H9 (cell line): ENCODE data around the gene FSHR. TPM values are rescaled to one million over a fixed set of nuclear protein-coding genes. Genes with fewer than 3 reads are reported as not detected.

Source experiments
- DNase-seq: peaks from one replicate; pipeline ENCODE4 v3.0.0-alpha.2; 2017
- H2AFZ ChIP-seq: one replicate; pipeline ENCODE4 v1.6.1; 2013; ENCODE audit warnings: mild to moderate bottlenecking, low read length, control low read depth, moderate library complexity
- H2AK5ac ChIP-seq: 2 replicates; pipeline ENCODE4 v1.6.1; 2013; ENCODE audit warnings: low read length, control low read depth, mixed read lengths; ENCODE audit not compliant: insufficient read length
- H2BK120ac ChIP-seq: one replicate; pipeline ENCODE4 v1.6.1; 2013; ENCODE audit warnings: low read depth, mild to moderate bottlenecking, low read length, control low read depth, inconsistent platforms; ENCODE audit not compliant: poor library complexity, severe bottlenecking
- H2BK12ac ChIP-seq: 2 replicates; pipeline ENCODE4 v1.6.1; 2013; ENCODE audit warnings: low read length, control low read depth, mixed read lengths, low read depth; ENCODE audit not compliant: insufficient read length
- H2BK15ac ChIP-seq: 2 replicates; pipeline ENCODE4 v1.6.1; 2013; ENCODE audit warnings: low read depth, low read length, control low read depth
- H2BK20ac ChIP-seq: one replicate; pipeline ENCODE4 v1.6.1; 2013; ENCODE audit warnings: low read depth, mild to moderate bottlenecking, low read length, control low read depth, inconsistent platforms; ENCODE audit not compliant: poor library complexity, severe bottlenecking
- H2BK5ac ChIP-seq: 2 replicates; pipeline ENCODE4 v1.6.1; 2013; ENCODE audit warnings: low read length, control low read depth, mixed read lengths; ENCODE audit not compliant: insufficient read length
- H3K14ac ChIP-seq: 2 replicates; pipeline ENCODE4 v1.6.1; 2013; ENCODE audit warnings: low read length, control low read depth; ENCODE audit not compliant: insufficient read depth
- H3K18ac ChIP-seq: 2 replicates; pipeline ENCODE4 v1.6.1; 2013; ENCODE audit warnings: low read depth, mild to moderate bottlenecking, mixed read lengths, low read length, control low read depth; ENCODE audit not compliant: insufficient read length
- H3K23ac ChIP-seq: 2 replicates; pipeline ENCODE4 v1.6.1; 2013; ENCODE audit warnings: low read length, control low read depth, mixed read lengths, low read depth; ENCODE audit not compliant: insufficient read length
- H3K23me2 ChIP-seq: 2 replicates; pipeline ENCODE4 v1.6.1; 2013; ENCODE audit warnings: low read depth, mild to moderate bottlenecking, mixed read lengths, low read length, control low read depth; ENCODE audit not compliant: insufficient read length, poor library complexity, severe bottlenecking
- H3K27ac ChIP-seq: 2 replicates; pipeline ENCODE4 v1.5.1; 2013; ENCODE audit warnings: low read length, control low read depth, mixed read lengths, low read depth; ENCODE audit not compliant: insufficient read length
- H3K27me3 ChIP-seq: 2 replicates; pipeline ENCODE4 v1.6.1; 2013; ENCODE audit warnings: low read length, control low read depth, inconsistent platforms; ENCODE audit not compliant: insufficient read depth
- H3K4ac ChIP-seq: 2 replicates; pipeline ENCODE4 v1.6.1; 2013; ENCODE audit warnings: low read depth, mild to moderate bottlenecking, control low read depth, inconsistent platforms, low read length, moderate library complexity
- H3K4me1 ChIP-seq: 2 replicates; pipeline ENCODE4 v1.6.1; 2013; ENCODE audit warnings: low read length, control low read depth, inconsistent platforms; ENCODE audit not compliant: insufficient read depth
- H3K4me2 ChIP-seq: 2 replicates; pipeline ENCODE4 v1.6.1; 2013; ENCODE audit warnings: low read length, control low read depth, mixed read lengths; ENCODE audit not compliant: insufficient read length, insufficient read depth
- H3K56ac ChIP-seq: 2 replicates; pipeline ENCODE4 v1.6.1; 2013; ENCODE audit warnings: low read depth, mild to moderate bottlenecking, mixed read lengths, low read length, control low read depth; ENCODE audit not compliant: insufficient read length
- H3K79me1 ChIP-seq: 2 replicates; pipeline ENCODE4 v1.6.1; 2013; ENCODE audit warnings: low read depth, mild to moderate bottlenecking, moderate library complexity, low read length, control low read depth, inconsistent platforms; ENCODE audit not compliant: insufficient read depth, poor library complexity, severe bottlenecking
- H3K79me2 ChIP-seq: 2 replicates; pipeline ENCODE4 v1.6.1; 2013; ENCODE audit warnings: low read length, control low read depth, inconsistent platforms; ENCODE audit not compliant: insufficient read depth
- H3K9ac ChIP-seq: 2 replicates; pipeline ENCODE4 v1.6.1; 2013; ENCODE audit warnings: low read length, control low read depth, mixed read lengths; ENCODE audit not compliant: insufficient read length; ENCODE audit errors: extremely low read depth
- H3K9me3 ChIP-seq: one replicate; pipeline ENCODE4 v1.6.1; 2013; ENCODE audit warnings: low read depth, low read length, inconsistent platforms; ENCODE audit not compliant: control insufficient read depth
- H3T11ph ChIP-seq: one replicate; pipeline ENCODE4 v1.6.1; 2013; ENCODE audit warnings: mild to moderate bottlenecking, low read length, control low read depth, inconsistent platforms
- H4K20me1 ChIP-seq: one replicate; pipeline ENCODE4 v1.6.1; 2013; ENCODE audit not compliant: control insufficient read depth, insufficient read length, insufficient read depth
- H4K5ac ChIP-seq: 2 replicates; pipeline ENCODE4 v1.6.1; 2013; ENCODE audit warnings: low read depth, mild to moderate bottlenecking, mixed read lengths, low read length, control low read depth; ENCODE audit not compliant: insufficient read length
- H4K8ac ChIP-seq: replicated peaks from 2 replicates; pipeline ENCODE4 v1.6.1; 2013; ENCODE audit warnings: low read length, control low read depth, mixed read lengths, low read depth; ENCODE audit not compliant: insufficient read length
- H4K91ac ChIP-seq: 2 replicates; pipeline ENCODE4 v1.6.1; 2013; ENCODE audit warnings: low read depth, mild to moderate bottlenecking, moderate library complexity, mixed read lengths, low read length, control low read depth; ENCODE audit not compliant: insufficient read length
- H3K27ac Mint-ChIP-seq, 3 experiments: 2 replicates in 2 of 3; 3 replicates in 1 of 3; pipeline ENCODE4 v1.8.0; 2020 to 2021; ENCODE audit warnings: mixed read lengths in 3 of 3, mild to moderate bottlenecking in 1 of 3, moderate library complexity in 1 of 3
- H3K27me3 Mint-ChIP-seq: 2 replicates; pipeline ENCODE4 v1.8.0; 2021; ENCODE audit warnings: low read depth, mild to moderate bottlenecking, moderate library complexity, mixed read lengths
- H3K36me3 Mint-ChIP-seq, 3 experiments: 2 replicates in 2 of 3; 3 replicates in 1 of 3; pipeline ENCODE4 v1.8.0; 2020 to 2021; ENCODE audit warnings: low read depth in 3 of 3, mixed read lengths in 3 of 3; ENCODE audit not compliant: insufficient read depth in 1 of 3
- H3K4me1 Mint-ChIP-seq, 2 experiments: 2 replicates each; pipeline ENCODE4 v1.8.0; 2020; ENCODE audit warnings: mixed read lengths in 2 of 2
- H3K4me3 Mint-ChIP-seq, 2 experiments: 2 replicates in 1 of 2; 3 replicates in 1 of 2; pipeline ENCODE4 v1.8.0; 2020 to 2021; ENCODE audit warnings: mild to moderate bottlenecking in 2 of 2, mixed read lengths in 2 of 2, moderate library complexity in 1 of 2
- H3K9me3 Mint-ChIP-seq, 2 experiments: 2 replicates in 1 of 2; 3 replicates in 1 of 2; pipeline ENCODE4 v1.8.0; 2020; ENCODE audit warnings: mild to moderate bottlenecking in 2 of 2, mixed read lengths in 2 of 2, moderate library complexity in 1 of 2
- CTCF ChIP-seq: fragments of 200-600 bp; sonication (generic); conservative IDR thresholded peaks from 3 replicates; pipeline ENCODE4 v1.8.0; 2021; ENCODE audit warnings: antibody characterized with exemption, mild to moderate bottlenecking
- WGBS: extraction: QIAGEN DNeasy Blood & Tissue Kit; methylation state at CpG from one replicate; pipeline ENCODE4 v1.1.7; 2013; ENCODE audit warnings: missing lambda C conversion rate, low lambda C conversion rate, mixed read lengths; ENCODE audit not compliant: insufficient read length; ENCODE audit errors: extremely low coverage; 5-methylcytosine and 5-hydroxymethylcytosine counted together
- total RNA-seq: library from RNA; stranded (reverse); gene quantifications from 2 replicates; pipeline ENCODE4 v1.2.1, GENCODE V29; 2021

The FSHR gene
- total RNA-seq, 1 experiment from 2014 or later: not detected

GRCh38 chr2:49108851-49109250 lies 45.5 kb downstream of the FSHR start:
- H3K27me3 ChIP-seq: no peaks in the 10 kb centered on the region
- Mint-ChIP-seq H3K36me3 (0 out of 7 replicates have a peak, but pooled peaks cover 0 to 1% (median 0%) of the 10 kb centered on the region in 3 experiments), H3K4me3 (no peak overlapping the region), H3K27me3 (no peaks in the 10 kb centered on the region), H3K27ac (no peak overlapping the region), H3K9me3 (no peaks in the 10 kb centered on the region), H3K4me1 (peaks cover 5 to 7% of the 10 kb centered on the region in 2 experiments)
- H3K27ac ChIP-seq: no peak overlapping the region
- no peaks in the 10 kb centered on the region for H3K23me2 ChIP-seq
- no peak overlapping the region for H4K5ac ChIP-seq
- H2BK15ac ChIP-seq: no peak overlapping the region
- no peak overlapping the region for H2BK12ac ChIP-seq
- no peak overlapping the region for H4K8ac ChIP-seq
- H2BK20ac ChIP-seq: no peak overlapping the region
- no peak overlapping the region for H2BK120ac ChIP-seq
- no peaks in the 10 kb centered on the region for H3K79me2 ChIP-seq
- H2BK5ac ChIP-seq: no peak overlapping the region
- no peak for DNase-seq
- no peak overlapping the region for H3T11ph ChIP-seq
- no CpG with 5 or more reads among the region's 3 CpGs for WGBS
- no peak overlapping the region for H3K18ac ChIP-seq
- no peak for TF ChIP-seq CTCF
- no peaks in the 10 kb centered on the region for H4K20me1 ChIP-seq
- H3K23ac ChIP-seq: no peak overlapping the region
- no peak overlapping the region for H3K56ac ChIP-seq
- no peaks in the 10 kb centered on the region for H3K4me1 ChIP-seq
- no peak overlapping the region for H3K9ac ChIP-seq
- H4K91ac ChIP-seq: no peak overlapping the region
- H3K9me3 ChIP-seq: no peaks in the 10 kb centered on the region
- no peaks in the 10 kb centered on the region for H3K79me1 ChIP-seq
- H2AK5ac ChIP-seq: no peak overlapping the region
- H3K14ac ChIP-seq: no peak overlapping the region
- H3K4ac ChIP-seq: no peak overlapping the region
- no peak overlapping the region for H3K4me2 ChIP-seq
- H2AFZ ChIP-seq: no peak overlapping the region
